ENCODE measurements around the gene LRCH1. TPM values are rescaled to one million over a fixed set of nuclear protein-coding genes. Genes with fewer than 3 reads are reported as not detected.

The LRCH1 gene
- polyA plus RNA-seq, 1 of the 3 experiments (the other 2 are of a cell fraction): 5.5 TPM

DNA sequence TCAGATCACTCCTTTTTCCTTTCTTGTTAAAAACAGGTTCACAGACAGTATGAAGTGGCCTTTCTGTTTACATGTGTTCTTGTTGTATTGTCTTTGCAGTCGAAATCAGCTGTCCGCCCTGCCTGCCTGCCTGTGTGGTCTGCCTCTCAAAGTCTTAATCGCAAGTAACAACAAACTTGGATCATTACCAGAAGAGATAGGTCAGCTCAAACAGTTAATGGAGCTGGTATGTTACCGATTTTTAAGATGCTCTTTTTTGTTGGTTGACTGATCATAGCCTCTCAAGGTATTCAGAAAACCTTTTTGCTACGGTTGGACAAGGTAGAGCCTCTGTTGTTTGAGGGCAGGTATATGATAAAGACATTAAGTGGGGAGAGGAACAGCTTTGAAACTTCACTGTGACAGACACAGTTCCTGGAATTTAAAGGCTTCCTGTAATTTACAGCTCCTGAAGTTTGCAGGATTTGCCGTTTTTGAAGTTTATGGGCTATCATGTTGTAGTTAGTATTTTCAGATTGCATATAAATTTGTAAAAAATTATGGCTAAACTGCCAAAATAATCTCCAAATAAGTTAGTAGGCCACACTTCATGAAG lies 116.1 kb downstream of the LRCH1 start:
- H3K9me2 ChIP-seq: no peaks in the 10 kb centered on the region
- H3K36me3 ChIP-seq (replicated peaks in 1 of 2; ENCODE audit: control insufficient read depth in 1 of 2, insufficient read depth in 2 of 2, low read length in 1 of 2): peaks cover 0 to 5% of the 10 kb centered on the region in 2 experiments
- no peaks in the 10 kb centered on the region for H3K9me3 ChIP-seq
- H3K79me2 ChIP-seq (ENCODE audit: insufficient read depth): peaks cover 46% of the 10 kb centered on the region
- peaks cover 13% of the 10 kb centered on the region for H3F3A ChIP-seq (replicated peaks; ENCODE audit: insufficient read depth)
- no peaks in the 10 kb centered on the region for H3K27me3 ChIP-seq (ENCODE audit: insufficient read depth)
- no peaks in the 10 kb centered on the region for H4K20me1 ChIP-seq (ENCODE audit: insufficient read depth)
- POLR2A ChIA-PET: no interaction called here
- H3K4me3 ChIP-seq (ENCODE audit: low read depth in 2 of 2, low read length in 1 of 2): no peak overlapping the region
- DNase-seq: no peak
- no peak overlapping the region for H2AFZ ChIP-seq (ENCODE audit: low read depth)
- WGBS (ENCODE audit: low lambda C conversion rate): 73% methylated on average over 6 of the region's 6 CpGs
- peak overlapping the region in 1 of 2 experiments; percentile 35; a peak in 1 of 4 replicates for H3K27ac ChIP-seq (ENCODE audit: low read depth in 2 of 2, low read length in 1 of 2)
- CTCF ChIA-PET: interaction anchor here (1.1 to 1.4 kb wide), 4 partner anchors 11 to 118 kb away, joined by 3 to 5 read pairs (median 4); no protein-coding TSS in a partner anchor
- TF ChIP-seq POLR2AphosphoS5 (IDR thresholded peaks at IDR 0.05; ENCODE audit: low read depth, low read length) (no peak), RFX5 (IDR thresholded peaks at IDR 0.05; ENCODE audit: low read length) (no peak), EZH2phosphoT487 (IDR thresholded peaks at IDR 0.05; ENCODE audit: borderline replicate concordance, low read depth) (no peak), RXRA (IDR thresholded peaks at IDR 0.05; ENCODE audit: borderline replicate concordance, low read depth) (no peak), FOXJ3 (CRISPR knock-in tag; IDR thresholded peaks at IDR 0.05) (no peak), GATA2 (CRISPR knock-in tag; IDR thresholded peaks at IDR 0.05) (no peak), GABPA (IDR thresholded peaks at IDR 0.05; ENCODE audit: low read depth) (no peak), TCF12 (IDR thresholded peaks at IDR 0.05) (no peak), FOXM1 (IDR thresholded peaks at IDR 0.05; ENCODE audit: low read depth) (no peak)
- TF ChIP-seq, protein P1, sequence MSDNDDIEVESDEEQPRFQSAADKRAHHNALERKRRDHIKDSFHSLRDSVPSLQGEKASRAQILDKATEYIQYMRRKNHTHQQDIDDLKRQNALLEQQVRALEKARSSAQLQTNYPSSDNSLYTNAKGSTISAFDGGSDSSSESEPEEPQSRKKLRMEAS (IDR thresholded peaks at IDR 0.05; ENCODE audit: low read depth): no peak
- TF ChIP-seq, protein P2, sequence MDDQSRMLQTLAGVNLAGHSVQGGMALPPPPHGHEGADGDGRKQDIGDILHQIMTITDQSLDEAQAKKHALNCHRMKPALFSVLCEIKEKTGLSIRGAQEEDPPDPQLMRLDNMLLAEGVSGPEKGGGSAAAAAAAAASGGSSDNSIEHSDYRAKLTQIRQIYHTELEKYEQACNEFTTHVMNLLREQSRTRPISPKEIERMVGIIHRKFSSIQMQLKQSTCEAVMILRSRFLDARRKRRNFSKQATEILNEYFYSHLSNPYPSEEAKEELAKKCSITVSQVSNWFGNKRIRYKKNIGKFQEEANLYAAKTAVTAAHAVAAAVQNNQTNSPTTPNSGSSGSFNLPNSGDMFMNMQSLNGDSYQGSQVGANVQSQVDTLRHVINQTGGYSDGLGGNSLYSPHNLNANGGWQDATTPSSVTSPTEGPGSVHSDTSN (IDR thresholded peaks at IDR 0.05): no peak
- TF ChIP-seq, protein P3, sequence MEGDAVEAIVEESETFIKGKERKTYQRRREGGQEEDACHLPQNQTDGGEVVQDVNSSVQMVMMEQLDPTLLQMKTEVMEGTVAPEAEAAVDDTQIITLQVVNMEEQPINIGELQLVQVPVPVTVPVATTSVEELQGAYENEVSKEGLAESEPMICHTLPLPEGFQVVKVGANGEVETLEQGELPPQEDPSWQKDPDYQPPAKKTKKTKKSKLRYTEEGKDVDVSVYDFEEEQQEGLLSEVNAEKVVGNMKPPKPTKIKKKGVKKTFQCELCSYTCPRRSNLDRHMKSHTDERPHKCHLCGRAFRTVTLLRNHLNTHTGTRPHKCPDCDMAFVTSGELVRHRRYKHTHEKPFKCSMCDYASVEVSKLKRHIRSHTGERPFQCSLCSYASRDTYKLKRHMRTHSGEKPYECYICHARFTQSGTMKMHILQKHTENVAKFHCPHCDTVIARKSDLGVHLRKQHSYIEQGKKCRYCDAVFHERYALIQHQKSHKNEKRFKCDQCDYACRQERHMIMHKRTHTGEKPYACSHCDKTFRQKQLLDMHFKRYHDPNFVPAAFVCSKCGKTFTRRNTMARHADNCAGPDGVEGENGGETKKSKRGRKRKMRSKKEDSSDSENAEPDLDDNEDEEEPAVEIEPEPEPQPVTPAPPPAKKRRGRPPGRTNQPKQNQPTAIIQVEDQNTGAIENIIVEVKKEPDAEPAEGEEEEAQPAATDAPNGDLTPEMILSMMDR (IDR thresholded peaks at IDR 0.05): no peak
- peaks cover 16 to 33% of the 10 kb centered on the region in 2 experiments for H3K4me1 ChIP-seq (ENCODE audit: control insufficient read depth in 1 of 2, insufficient read depth in 2 of 2, low read depth in 1 of 2, low read length in 1 of 2)
- H3K9ac ChIP-seq: no peak overlapping the region
- no peak overlapping the region for H3K4me2 ChIP-seq

DNA sequence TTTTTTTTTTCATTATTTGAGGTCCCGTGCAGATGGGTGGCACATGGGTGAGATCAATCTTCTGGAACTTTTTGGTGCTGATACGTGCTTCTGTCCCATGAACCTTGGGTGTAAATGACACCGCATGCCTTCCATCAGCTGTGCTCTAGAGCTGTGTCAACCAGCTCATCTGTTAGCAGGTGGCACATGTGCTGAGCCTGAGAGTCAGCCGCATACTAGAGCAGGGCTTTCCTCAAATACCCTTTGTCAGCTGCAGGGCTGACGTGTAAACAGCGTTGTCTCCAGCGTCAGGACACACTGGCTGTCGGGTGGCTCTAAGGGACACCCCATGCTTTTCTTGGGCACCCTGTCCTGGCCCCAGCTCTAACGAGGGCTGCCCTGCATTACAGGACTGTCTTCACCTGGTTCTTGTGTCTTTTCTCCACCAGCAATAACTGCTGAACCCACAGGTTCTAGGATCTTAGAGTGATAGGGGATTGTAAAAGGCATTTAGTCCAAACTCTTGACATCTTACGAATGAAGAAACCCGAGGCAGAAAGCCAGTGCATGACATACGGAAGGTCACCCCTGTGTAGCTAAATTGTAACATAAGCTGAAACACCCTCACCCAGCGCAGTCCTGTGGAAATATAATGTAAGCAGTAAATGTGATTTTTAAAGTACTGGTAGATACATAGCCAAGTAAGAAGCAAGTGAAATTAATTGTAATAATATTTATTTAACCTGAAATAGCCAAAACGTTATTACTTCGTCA lies 119.5 kb downstream of the LRCH1 start:
- ChIA-PET CTCF (interaction anchor here (1.2 kb wide), 1 partner anchor 33 kb away, joined by 4 read pairs; no protein-coding TSS in a partner anchor), POLR2A (no interaction called here)
- Histone ChIP-seq H3K36me3 (replicated peaks in 1 of 2; ENCODE audit: control insufficient read depth in 1 of 2, insufficient read depth in 2 of 2, low read length in 1 of 2) (peaks cover 4 to 5% of the 10 kb centered on the region in 2 experiments), H3K79me2 (ENCODE audit: insufficient read depth) (peaks cover 56% of the 10 kb centered on the region), H3K9ac (no peak overlapping the region), H3K4me2 (no peak overlapping the region), H3K9me3 (no peaks in the 10 kb centered on the region), H3K4me3 (ENCODE audit: low read depth in 2 of 2, low read length in 1 of 2) (no peak overlapping the region), H3F3A (replicated peaks; ENCODE audit: insufficient read depth) (peaks cover 18% of the 10 kb centered on the region), H3K9me2 (no peaks in the 10 kb centered on the region), H3K27me3 (ENCODE audit: insufficient read depth) (no peaks in the 10 kb centered on the region), H4K20me1 (ENCODE audit: insufficient read depth) (peaks cover 2% of the 10 kb centered on the region; the same call in 1 of the 2 replicates), H3K27ac (ENCODE audit: low read depth in 2 of 2, low read length in 1 of 2) (no peak overlapping the region), H3K4me1 (ENCODE audit: control insufficient read depth in 1 of 2, insufficient read depth in 2 of 2, low read depth in 1 of 2, low read length in 1 of 2) (peaks cover 7 to 11% of the 10 kb centered on the region in 2 experiments; a peak in 3 of 4 replicates), H2AFZ (ENCODE audit: low read depth) (no peak overlapping the region)
- 95% methylated on average over 13 of the region's 15 CpGs for WGBS (ENCODE audit: low lambda C conversion rate)
- DNase-seq: no peak
- TF ChIP-seq TCF12 (IDR thresholded peaks at IDR 0.05) (no peak), RCOR1 (IDR thresholded peaks at IDR 0.05; ENCODE audit: low read length) (no peak), MXI1 (IDR thresholded peaks at IDR 0.05; ENCODE audit: low read depth, low read length) (no peak), JUND (IDR thresholded peaks at IDR 0.05) (no peak), GATA2 (CRISPR knock-in tag; IDR thresholded peaks at IDR 0.05) (no peak), SIN3A (IDR thresholded peaks at IDR 0.05; ENCODE audit: borderline replicate concordance, low read depth, low read length) (no peak), YY1 (IDR thresholded peaks at IDR 0.05; ENCODE audit: low read depth) (no peak), POLR2AphosphoS5 (IDR thresholded peaks at IDR 0.05; ENCODE audit: low read depth, low read length) (no peak), EZH2phosphoT487 (IDR thresholded peaks at IDR 0.05; ENCODE audit: borderline replicate concordance, low read depth) (no peak), NRF1 (IDR thresholded peaks at IDR 0.05; ENCODE audit: low read depth, low read length) (no peak), GABPA (IDR thresholded peaks at IDR 0.05; ENCODE audit: low read depth) (no peak), TAF1 (IDR thresholded peaks at IDR 0.05; ENCODE audit: borderline replicate concordance, low read depth, low read length) (no peak), RAD21 (IDR thresholded peaks at IDR 0.05; ENCODE audit: low read length) (no peak)
- TF ChIP-seq, protein P4, sequence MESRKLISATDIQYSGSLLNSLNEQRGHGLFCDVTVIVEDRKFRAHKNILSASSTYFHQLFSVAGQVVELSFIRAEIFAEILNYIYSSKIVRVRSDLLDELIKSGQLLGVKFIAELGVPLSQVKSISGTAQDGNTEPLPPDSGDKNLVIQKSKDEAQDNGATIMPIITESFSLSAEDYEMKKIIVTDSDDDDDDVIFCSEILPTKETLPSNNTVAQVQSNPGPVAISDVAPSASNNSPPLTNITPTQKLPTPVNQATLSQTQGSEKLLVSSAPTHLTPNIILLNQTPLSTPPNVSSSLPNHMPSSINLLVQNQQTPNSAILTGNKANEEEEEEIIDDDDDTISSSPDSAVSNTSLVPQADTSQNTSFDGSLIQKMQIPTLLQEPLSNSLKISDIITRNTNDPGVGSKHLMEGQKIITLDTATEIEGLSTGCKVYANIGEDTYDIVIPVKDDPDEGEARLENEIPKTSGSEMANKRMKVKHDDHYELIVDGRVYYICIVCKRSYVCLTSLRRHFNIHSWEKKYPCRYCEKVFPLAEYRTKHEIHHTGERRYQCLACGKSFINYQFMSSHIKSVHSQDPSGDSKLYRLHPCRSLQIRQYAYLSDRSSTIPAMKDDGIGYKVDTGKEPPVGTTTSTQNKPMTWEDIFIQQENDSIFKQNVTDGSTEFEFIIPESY (IDR thresholded peaks at IDR 0.05; ENCODE audit: borderline replicate concordance, low read depth): no peak
- TF ChIP-seq, protein P1 (IDR thresholded peaks at IDR 0.05; ENCODE audit: low read depth): no peak

Measured in SK-N-SH (cell line).